HepG2 (cell line): Measurements from ENCODE around the gene NCOA3. TPM values are rescaled to one million over a fixed set of nuclear protein-coding genes. Genes with fewer than 3 reads are reported as not detected.

Source experiments
- ATAC-seq: fragments of 200-7000 bp; cut with Tn5 transposase; 3 replicates; pipeline ENCODE4 v1.9.1; 2020; ENCODE audit warnings: mild to moderate bottlenecking, moderate library complexity
- BruUV-seq: library from RNA; stranded (reverse); fragments of 400-500 nt; replicated peaks from 2 replicates; lab custom pipeline; 2021; lab: Mats Ljungman, UMichigan
- CTCF ChIA-PET: fragments of 300-600 bp; formaldehyde crosslinking; extraction: SDS; loops from one replicate; lab custom pipeline; 2021; ENCODE audit warnings: low total read pairs, inconsistent platforms, low intra/inter-chr PET ratio; lab: Yijun Ruan, JAX
- POLR2A ChIA-PET: fragments of 350-600 bp; sonication (Branson Sonifier 250); formaldehyde crosslinking; loops from one replicate; lab custom pipeline; 2020; ENCODE audit warnings: antibody characterized with exemption, inconsistent platforms; lab: Yijun Ruan, JAX
- DNase-seq: peaks from one replicate; pipeline ENCODE4 v3.0.0-alpha.2; 2015; ENCODE audit warnings: low spot score
- FAIRE-seq: peaks from 3 replicates; lab custom pipeline; 2011; peaks lifted over from hg19 to GRCh38; lab: Jason Lieb, UNC
- H2AFZ ChIP-seq: one replicate; pipeline ENCODE4 v1.6.1; 2011; ENCODE audit warnings: low read length, inconsistent platforms
- H3K27ac ChIP-seq: fragments of 300-600 bp; 3 replicates; pipeline ENCODE4 v1.8.0; 2011; ENCODE audit warnings: mixed run types, mild to moderate bottlenecking, mixed read lengths, low read length, inconsistent platforms; ENCODE audit not compliant: insufficient read depth; ENCODE audit errors: extremely low read length
- H3K27me3 ChIP-seq, 2 experiments: fragments of 200-600 bp in 1 of 2; 2 replicates in 1 of 2; 3 replicates in 1 of 2; pipeline versions ENCODE4 v1.6.0 to v1.8.0; 2011; ENCODE audit warnings: low read length in 2 of 2, mild to moderate bottlenecking in 2 of 2, moderate library complexity in 2 of 2, inconsistent platforms in 1 of 2; ENCODE audit not compliant: insufficient read depth in 2 of 2, control insufficient read depth in 1 of 2
- H3K36me3 ChIP-seq, 2 experiments: fragments of 200-600 bp in 1 of 2; replicated peaks in 1 of 2; 2 replicates in 1 of 2; 3 replicates in 1 of 2; pipeline versions ENCODE4 v1.5.1 to v1.8.0; 2011; ENCODE audit warnings: low read length in 2 of 2, inconsistent platforms in 1 of 2; ENCODE audit not compliant: insufficient read depth in 2 of 2, control insufficient read depth in 1 of 2
- H3K4me1 ChIP-seq: 2 replicates; pipeline ENCODE4 v1.5.1; 2012; ENCODE audit warnings: low read length, inconsistent platforms; ENCODE audit not compliant: insufficient read depth
- H3K4me2 ChIP-seq: 2 replicates; pipeline ENCODE4 v1.6.0; 2011; ENCODE audit warnings: low read depth, low read length, inconsistent platforms
- H3K4me3 ChIP-seq, 3 experiments: fragments of 200-600 bp in 1 of 3; sonication (generic), shearing (Covaris generic) in 1 of 3; replicated peaks in 1 of 3; 2 replicates each; pipeline ENCODE4 v1.5.1; 2011 to 2016; ENCODE audit warnings: low read length in 3 of 3, inconsistent platforms in 2 of 3, low read depth in 2 of 3, mild to moderate bottlenecking in 2 of 3, control low read depth in 1 of 3, mixed read lengths in 1 of 3; ENCODE audit not compliant: insufficient read depth in 1 of 3
- H3K79me2 ChIP-seq: one replicate; pipeline ENCODE4 v1.6.1; 2011; ENCODE audit warnings: low read length, inconsistent platforms; ENCODE audit not compliant: insufficient read depth
- H3K9ac ChIP-seq: 2 replicates; pipeline ENCODE4 v1.6.0; 2011; ENCODE audit warnings: mild to moderate bottlenecking, low read depth, low read length, inconsistent platforms; ENCODE audit not compliant: insufficient read depth
- H3K9me3 ChIP-seq: 2 replicates; pipeline ENCODE4 v1.5.1; 2012; ENCODE audit warnings: mild to moderate bottlenecking, low read length
- H4K20me1 ChIP-seq: 2 replicates; pipeline ENCODE4 v1.6.0; 2011; ENCODE audit warnings: inconsistent platforms, mild to moderate bottlenecking, low read length, moderate library complexity; ENCODE audit not compliant: insufficient read depth
- CHD2 ChIP-seq: IDR thresholded peaks from 2 replicates; pipeline ENCODE4 v1.6.1; 2011; ENCODE audit warnings: low read depth, low read length, improper control_type of control experiment
- EED ChIP-seq: sonication (generic); formaldehyde crosslinking; IDR thresholded peaks from 2 replicates; pipeline ENCODE4 v1.5.0; 2020; ENCODE audit warnings: mild to moderate bottlenecking, missing genetic modification reagents
- ELF4 ChIP-seq: sonication (generic); formaldehyde crosslinking; IDR thresholded peaks from 2 replicates; pipeline ENCODE4 v1.5.0; 2020; ENCODE audit warnings: missing genetic modification reagents, mild to moderate bottlenecking, moderate library complexity, borderline replicate concordance
- HOXA9 ChIP-seq: sonication (generic); formaldehyde crosslinking; IDR thresholded peaks from 2 replicates; pipeline ENCODE4 v1.8.1; 2022; ENCODE audit warnings: missing genetic modification reagents, mild to moderate bottlenecking, moderate library complexity, borderline replicate concordance
- KAT2B ChIP-seq: fragments of 150-350 bp; IDR thresholded peaks from 2 replicates; pipeline ENCODE4 v1.6.1; 2014; ENCODE audit warnings: low read depth, low read length, borderline replicate concordance
- KDM1A ChIP-seq: IDR thresholded peaks from 2 replicates; pipeline ENCODE4 v1.6.1; 2016; ENCODE audit warnings: missing compliant biosample characterization
- MAFF ChIP-seq: IDR thresholded peaks from 2 replicates; pipeline ENCODE4 v1.6.1; 2011; ENCODE audit warnings: low read depth, low read length, improper control_type of control experiment
- NCOA2 ChIP-seq: sonication (generic); formaldehyde crosslinking; IDR thresholded peaks from 2 replicates; pipeline ENCODE4 v1.8.0; 2022; ENCODE audit warnings: inconsistent platforms
- NCOA5 ChIP-seq: sonication (generic); formaldehyde crosslinking; IDR thresholded peaks from 2 replicates; pipeline ENCODE4 v1.4.0; 2020; ENCODE audit warnings: missing genetic modification reagents
- SAP130 ChIP-seq: IDR thresholded peaks from 2 replicates; pipeline ENCODE4 v1.6.1; 2016; ENCODE audit warnings: low read depth
- U2AF2 ChIP-seq: fragments of 200-400 bp; formaldehyde crosslinking; IDR thresholded peaks from 2 replicates; pipeline ENCODE4 v1.6.1; 2017; ENCODE audit warnings: low read depth, mild to moderate bottlenecking, low read length
- ZC3H4 ChIP-seq: sonication (generic); formaldehyde crosslinking; IDR thresholded peaks from 2 replicates; pipeline ENCODE4 v1.4.0; 2020; ENCODE audit warnings: missing genetic modification reagents, borderline replicate concordance
- ZNF577 ChIP-seq: sonication (generic); formaldehyde crosslinking; IDR thresholded peaks from 2 replicates; pipeline ENCODE4 v1.4.0; 2020; ENCODE audit warnings: mild to moderate bottlenecking, low read depth, missing genetic modification reagents, borderline replicate concordance
- ZNF644 ChIP-seq: IDR thresholded peaks from 2 replicates; pipeline ENCODE4 v1.6.1; 2016; ENCODE audit warnings: low read depth
- ZNF652 ChIP-seq: IDR thresholded peaks from 2 replicates; pipeline ENCODE4 v1.6.1; 2016; ENCODE audit warnings: low read depth, borderline replicate concordance
- ZNF713 ChIP-seq: sonication (generic); formaldehyde crosslinking; IDR thresholded peaks from 2 replicates; pipeline ENCODE4 v1.4.0; 2020; ENCODE audit warnings: mild to moderate bottlenecking, missing genetic modification reagents
- ZNF781 ChIP-seq: sonication (generic); formaldehyde crosslinking; IDR thresholded peaks from 2 replicates; pipeline ENCODE4 v1.5.1; 2020; ENCODE audit warnings: borderline replicate concordance, mild to moderate bottlenecking, missing genetic modification reagents; ENCODE audit errors: not compliant biosample characterization
- WGBS: methylation state at CpG from one replicate; pipeline ENCODE4 v1.1.6; 2017; ENCODE audit warnings: low lambda C conversion rate; 5-methylcytosine and 5-hydroxymethylcytosine counted together
- in situ Hi-C: cut with HindIII; loops from 2 replicates; pipeline ENCODE4 v1.10.0; 2017; ENCODE audit warnings: low pct_unique_long_range_greater_than_20kb; ENCODE audit not compliant: extremely low pct_ligation_motif_present
- intact Hi-C: fragments of 100-400 bp; cut with micrococcal nuclease; formaldehyde crosslinking; loops from one replicate; pipeline ENCODE4 v1.10.0; 2022; ENCODE audit not compliant: unreplicated experiment
- polyA plus RNA-seq, 8 experiments: library from polyadenylated mRNA; depleted of rRNA in 3 of 8; stranded (reverse) in 7 of 8; unstranded in 1 of 8; fragments of >200 nt; fragmentation: Illumina TruSeq in 4 of 8; extraction: Trizol in 4 of 8; gene quantifications; 2 replicates each; pipeline versions ENCODE4 v1.2.1 to v1.2.3, GENCODE V29; 2011 to 2016; ENCODE audit warnings: low read depth in 4 of 8, missing spikeins in 1 of 8, mixed read lengths in 1 of 8; ENCODE audit not compliant: insufficient read depth in 1 of 8
- total RNA-seq, 5 experiments: library from RNA; depleted of rRNA; stranded (reverse); fragments of >200 nt; fragmentation: Illumina TruSeq; extraction: Trizol; gene quantifications; 2 replicates each; pipeline ENCODE4 v1.2.3, GENCODE V29; 2016; ENCODE audit warnings: low read depth in 1 of 5
- TF ChIP-seq, protein P1 (sequence below): sonication (generic); formaldehyde crosslinking; IDR thresholded peaks from 2 replicates; pipeline ENCODE4 v1.4.0; 2020; ENCODE audit warnings: missing genetic modification reagents
- TF ChIP-seq, protein P2 (sequence below), 2 experiments: sonication (generic) in 1 of 2; formaldehyde crosslinking in 1 of 2; IDR thresholded peaks; 2 replicates each; pipeline versions ENCODE4 v1.5.1 to v1.6.1; 2011 to 2020; ENCODE audit warnings: borderline replicate concordance in 1 of 2, low read depth in 1 of 2, low read length in 1 of 2, mild to moderate bottlenecking in 1 of 2, missing genetic modification reagents in 1 of 2, moderate library complexity in 1 of 2

Gene NCOA3
- total and polyA plus RNA-seq, 2 of the 13 experiments (the other 11 are each of a cell fraction or from before 2014, with no cell fraction given): 35.0 to 56.8 TPM

DNA sequence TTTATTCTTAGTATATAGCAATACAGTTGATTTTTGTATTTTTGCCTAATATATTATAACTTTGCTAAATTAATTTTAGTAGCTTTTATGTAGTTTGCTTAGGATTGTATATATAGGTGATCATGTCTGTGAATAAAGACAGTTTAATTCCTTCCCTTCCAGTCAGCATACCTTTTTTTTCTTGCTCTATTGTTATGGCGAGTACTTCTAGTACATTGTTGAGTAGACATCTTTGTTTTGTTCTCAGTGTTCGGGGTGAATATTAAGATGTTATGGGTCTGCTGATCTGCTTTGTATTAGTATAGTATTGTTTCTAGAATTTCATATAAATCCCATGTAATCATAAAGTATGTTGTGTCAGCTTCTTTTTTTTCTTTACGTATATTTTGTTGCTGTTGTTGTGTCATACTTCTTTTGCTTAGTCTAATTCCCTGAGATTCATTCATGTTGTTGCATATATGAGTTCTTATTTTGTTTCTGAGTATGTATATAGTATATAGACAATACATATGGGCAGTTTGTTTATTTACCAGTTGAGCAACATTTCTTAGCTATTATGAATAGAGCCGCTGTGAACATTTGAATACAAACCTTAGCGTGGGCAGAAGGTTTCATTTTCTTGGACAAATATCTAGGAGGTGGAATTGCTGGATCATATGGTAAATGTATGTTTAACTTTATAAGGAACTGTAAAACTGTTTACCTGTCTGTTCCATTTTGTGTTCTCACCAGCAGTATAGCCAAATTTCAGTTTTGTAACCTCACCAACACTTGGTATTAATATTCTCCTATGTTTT is 25.5 kb downstream of the NCOA3 start:
- no TSS peak for BruUV-seq
- peaks cover 4 to 18% of the 10 kb centered on the region in 2 experiments for H3K36me3 ChIP-seq
- FAIRE-seq (no peak), DNase-seq (no peak), ATAC-seq (no peak)
- H3K9ac ChIP-seq: no peak overlapping the region
- ChIA-PET CTCF (no interaction called here), POLR2A (interaction anchor here (1.1 to 1.7 kb wide), 2 partner anchors 12 to 26 kb away, joined by 3 to 6 read pairs; partner anchors contain the start of gene NCOA3)
- no peak overlapping the region for H3K27ac ChIP-seq
- in situ Hi-C loops (no loop called here), intact Hi-C loops (no loop called here)
- H3K79me2 ChIP-seq: peaks cover 82% of the 10 kb centered on the region
- peaks cover 11% of the 10 kb centered on the region; the same call in 1 of the 2 replicates for H4K20me1 ChIP-seq
- H3K4me1 ChIP-seq: peaks cover 36% of the 10 kb centered on the region
- WGBS: 98% methylated on average over 5 of the region's 5 CpGs
- H3K4me3 ChIP-seq: no peak overlapping the region
- H2AFZ ChIP-seq: no peak overlapping the region
- H3K9me3 ChIP-seq: peaks cover 10% of the 10 kb centered on the region; the same call in 1 of the 2 replicates
- H3K27me3 ChIP-seq: no peaks in the 10 kb centered on the region
- no peak overlapping the region for H3K4me2 ChIP-seq
- no peak for TF ChIP-seq HOXA9 (CRISPR knock-in tag)
- 0 out of 2 replicates have a peak, but pooled peaks have one; percentile 63 for TF ChIP-seq KDM1A (CRISPR knock-in tag)
- TF ChIP-seq ZC3H4 (CRISPR knock-in tag): no peak
- TF ChIP-seq, protein P1, sequence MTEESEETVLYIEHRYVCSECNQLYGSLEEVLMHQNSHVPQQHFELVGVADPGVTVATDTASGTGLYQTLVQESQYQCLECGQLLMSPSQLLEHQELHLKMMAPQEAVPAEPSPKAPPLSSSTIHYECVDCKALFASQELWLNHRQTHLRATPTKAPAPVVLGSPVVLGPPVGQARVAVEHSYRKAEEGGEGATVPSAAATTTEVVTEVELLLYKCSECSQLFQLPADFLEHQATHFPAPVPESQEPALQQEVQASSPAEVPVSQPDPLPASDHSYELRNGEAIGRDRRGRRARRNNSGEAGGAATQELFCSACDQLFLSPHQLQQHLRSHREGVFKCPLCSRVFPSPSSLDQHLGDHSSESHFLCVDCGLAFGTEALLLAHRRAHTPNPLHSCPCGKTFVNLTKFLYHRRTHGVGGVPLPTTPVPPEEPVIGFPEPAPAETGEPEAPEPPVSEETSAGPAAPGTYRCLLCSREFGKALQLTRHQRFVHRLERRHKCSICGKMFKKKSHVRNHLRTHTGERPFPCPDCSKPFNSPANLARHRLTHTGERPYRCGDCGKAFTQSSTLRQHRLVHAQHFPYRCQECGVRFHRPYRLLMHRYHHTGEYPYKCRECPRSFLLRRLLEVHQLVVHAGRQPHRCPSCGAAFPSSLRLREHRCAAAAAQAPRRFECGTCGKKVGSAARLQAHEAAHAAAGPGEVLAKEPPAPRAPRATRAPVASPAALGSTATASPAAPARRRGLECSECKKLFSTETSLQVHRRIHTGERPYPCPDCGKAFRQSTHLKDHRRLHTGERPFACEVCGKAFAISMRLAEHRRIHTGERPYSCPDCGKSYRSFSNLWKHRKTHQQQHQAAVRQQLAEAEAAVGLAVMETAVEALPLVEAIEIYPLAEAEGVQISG (CRISPR knock-in tag): no peak
- TF ChIP-seq ZNF644 (CRISPR knock-in tag): no peak
- no peak for TF ChIP-seq U2AF2
- no peak for TF ChIP-seq KAT2B
- peak; percentile 47 for TF ChIP-seq MAFF
- TF ChIP-seq ZNF713 (CRISPR knock-in tag): no peak
- TF ChIP-seq EED: no peak
- no peak for TF ChIP-seq ZNF781 (CRISPR knock-in tag)
- no peak for TF ChIP-seq ZNF577 (CRISPR knock-in tag)
- 0 out of 2 replicates have a peak, but pooled peaks have one; percentile 47 for TF ChIP-seq ELF4 (CRISPR knock-in tag)
- TF ChIP-seq NCOA5: no peak
- TF ChIP-seq, protein P2, sequence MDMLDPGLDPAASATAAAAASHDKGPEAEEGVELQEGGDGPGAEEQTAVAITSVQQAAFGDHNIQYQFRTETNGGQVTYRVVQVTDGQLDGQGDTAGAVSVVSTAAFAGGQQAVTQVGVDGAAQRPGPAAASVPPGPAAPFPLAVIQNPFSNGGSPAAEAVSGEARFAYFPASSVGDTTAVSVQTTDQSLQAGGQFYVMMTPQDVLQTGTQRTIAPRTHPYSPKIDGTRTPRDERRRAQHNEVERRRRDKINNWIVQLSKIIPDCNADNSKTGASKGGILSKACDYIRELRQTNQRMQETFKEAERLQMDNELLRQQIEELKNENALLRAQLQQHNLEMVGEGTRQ (IDR thresholded peaks at IDR 0.05; ENCODE audit: low read depth, low read length): no peak
- TF ChIP-seq, protein P2 (CRISPR knock-in tag; IDR thresholded peaks at IDR 0.05; ENCODE audit: borderline replicate concordance): no peak
- TF ChIP-seq ZNF652 (CRISPR knock-in tag): no peak
- TF ChIP-seq CHD2: no peak
- no peak for TF ChIP-seq SAP130 (CRISPR knock-in tag)
- TF ChIP-seq NCOA2: no peak
